Measurements from ENCODE around the gene NR3C2.

DNA sequence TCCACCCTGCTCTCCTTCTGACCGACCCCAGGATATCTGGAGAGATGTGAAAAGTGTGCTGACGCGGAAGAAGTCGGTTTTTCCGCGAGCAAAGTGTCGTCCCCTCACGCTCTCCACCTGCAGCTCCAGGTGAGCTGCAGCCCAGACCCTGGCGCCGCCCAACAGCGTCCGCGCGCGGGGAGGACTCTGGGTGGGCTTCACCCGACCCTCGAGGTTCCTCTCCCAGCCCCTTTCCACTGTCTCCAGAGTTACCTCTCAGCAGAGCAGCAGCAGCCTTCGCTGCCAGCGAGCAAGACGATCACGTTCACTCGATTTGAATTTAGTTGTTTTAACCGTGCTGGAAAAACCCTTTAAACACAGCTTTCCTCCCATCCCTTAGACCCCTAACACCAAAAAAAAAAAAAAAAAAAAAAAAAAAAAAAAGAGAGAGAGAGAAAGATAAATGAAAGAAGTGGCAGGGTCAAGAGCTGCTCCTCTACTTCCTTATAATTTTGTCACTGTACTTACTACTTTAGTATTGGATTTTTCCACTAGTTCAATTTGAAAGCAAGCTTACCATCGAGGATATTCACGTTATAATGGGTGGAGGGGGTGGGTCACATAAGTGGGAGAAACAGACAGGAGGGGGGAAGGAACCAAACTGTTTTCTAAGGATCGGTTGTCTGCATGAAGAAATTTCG, 758 bp upstream of the NR3C2 start:
- TF ChIP-seq CTCF (IDR thresholded peaks at IDR 0.05; ENCODE audit: borderline replicate concordance, extremely low read depth, low read length, poor library complexity, severe bottlenecking) (no peak), EZH2 (IDR thresholded peaks at IDR 0.05; ENCODE audit: borderline replicate concordance, low read depth, low read length, severe bottlenecking) (no peak)
